Cerebellar cortex (tissue), 1 donor: ENCODE results near the gene CCL16.
"Not testable (repeated sequence)": the region's sequence is repeated elsewhere in the genome, so short reads cannot be mapped to it uniquely, and the experiment has no call there.

Experiments used
- DNase-seq: peaks from one replicate; pipeline ENCODE4 v3.0.0-alpha.2; 2015; ENCODE audit warnings: low spot score

The CCL16 gene

DNA sequence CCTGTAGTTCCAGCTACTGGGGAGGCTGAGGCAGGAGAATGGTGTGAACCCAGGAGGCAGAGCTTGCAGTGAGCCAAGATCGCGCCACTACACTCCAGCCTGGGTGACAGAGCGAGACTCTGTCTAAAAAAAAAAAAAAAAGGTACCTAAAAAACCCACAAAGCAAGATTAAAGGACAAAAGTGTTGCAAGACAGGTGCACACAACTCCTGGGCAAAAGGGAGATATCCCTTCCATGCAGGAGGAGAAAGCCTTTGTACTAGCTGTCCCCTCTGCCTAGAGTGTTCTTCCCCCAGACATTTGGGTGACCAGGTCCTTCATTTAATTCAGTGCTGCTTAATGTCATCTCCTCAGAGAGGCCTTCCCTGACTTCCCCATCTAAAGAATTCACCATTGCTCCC, 42.8 kb downstream of the CCL16 start:
- not testable (repeated sequence) for DNase-seq

DNA sequence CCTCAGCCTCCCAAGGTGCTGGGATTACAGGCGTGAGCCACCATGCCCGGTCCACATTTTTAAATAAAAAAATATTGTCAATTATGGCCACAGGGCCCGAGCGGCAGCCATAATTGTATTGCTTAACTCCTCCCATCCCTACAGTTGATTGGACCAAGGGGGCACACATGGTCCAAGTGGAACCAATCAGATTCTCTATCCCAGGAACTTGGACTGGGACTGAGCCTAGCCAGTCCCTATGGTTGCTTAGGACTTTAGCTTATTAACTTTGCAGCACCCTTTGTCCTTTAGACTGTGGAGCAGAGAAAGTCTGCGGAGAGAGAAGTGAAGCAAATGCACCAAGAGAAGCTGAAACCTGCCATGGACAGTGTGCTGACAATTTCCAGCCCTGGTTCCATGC, 45.2 kb downstream of the CCL16 start:
- no peak for DNase-seq

GRCh38 chr17:35934760-35935159, 46.5 kb downstream of the CCL16 start:
- DNase-seq, result no peak

- DNase-seq, result no peak
Measured at GRCh38 chr17:35932586-35932985, 48.7 kb downstream of the CCL16 start.

- no peak for DNase-seq
Measured at GRCh38 chr17:35931794-35932425, 49.4 kb downstream of the CCL16 start.

DNA sequence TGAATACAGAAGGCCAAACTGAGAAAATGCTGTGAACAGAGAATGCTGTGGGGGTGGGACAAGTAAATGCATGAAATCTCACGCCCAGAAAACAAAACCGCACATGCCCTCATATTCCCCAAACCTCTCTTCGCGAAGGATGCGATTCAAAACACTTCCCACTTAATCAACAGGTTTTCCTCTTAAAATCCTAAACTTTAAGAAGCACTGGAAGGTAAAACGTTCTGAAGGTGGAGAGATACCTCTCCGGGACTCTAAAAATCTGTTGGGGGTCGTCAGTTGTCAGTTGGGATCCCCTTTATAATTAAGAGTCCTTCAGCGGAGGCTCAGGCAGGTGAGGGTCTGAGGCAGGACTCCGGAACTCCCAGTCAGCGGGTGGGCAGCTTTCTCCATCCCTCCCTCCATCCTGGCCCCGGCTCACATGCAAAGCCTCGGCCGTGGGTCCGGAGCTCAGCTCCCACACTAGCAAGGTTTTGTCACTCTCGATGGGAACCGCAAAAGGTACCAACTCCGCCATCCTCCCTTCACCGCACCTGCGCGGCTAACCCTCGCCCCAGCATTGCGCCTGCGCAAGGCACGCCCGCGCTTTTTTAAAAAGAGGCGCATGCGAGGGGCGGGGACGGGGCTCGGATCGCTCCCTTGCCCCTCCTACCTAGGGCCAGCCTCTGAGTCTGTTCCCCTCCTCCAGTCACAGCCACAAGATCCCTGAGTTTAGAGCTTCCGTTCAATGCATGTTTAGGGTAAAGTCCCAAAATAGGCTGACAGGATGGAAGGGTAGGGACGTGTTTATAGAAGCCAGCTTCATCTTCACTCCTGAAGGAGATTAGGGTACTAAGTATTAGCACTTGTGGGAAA, 50.9 kb downstream of the CCL16 start, which contains the start of gene RDM1:
RDM1 (minus strand) TSS at position 563 of the 855 bp plus-strand sequence; CDS start at position 517, 46 bp downstream.
- peak; percentile 69 for DNase-seq

GRCh38 chr17:35927714-35928113, 53.6 kb downstream of the CCL16 start:
- DNase-seq, result no peak
